DOHH2 (cell line): ENCODE data around the gene KMT2C.
"Not testable (repeated sequence)": the region's sequence is repeated elsewhere in the genome, so short reads cannot be mapped to it uniquely, and the experiment has no call there.

Source experiments
- H3F3A ChIP-seq: fragments of 200-600 bp; sonication (generic), shearing (Covaris generic); 2 replicates; pipeline ENCODE4 v1.6.0; 2016; ENCODE audit warnings: antibody characterized with exemption, mild to moderate bottlenecking; ENCODE audit not compliant: control insufficient read depth, insufficient read depth
- H3K27ac ChIP-seq: fragments of 200-600 bp; sonication (generic); 2 replicates; pipeline ENCODE4 v1.5.1; 2014; ENCODE audit warnings: low read depth, mild to moderate bottlenecking, low read length, moderate library complexity
- H3K27me3 ChIP-seq: fragments of 200-600 bp; sonication (generic); 2 replicates; pipeline ENCODE4 v1.6.1; 2014; ENCODE audit warnings: mild to moderate bottlenecking, low read length, mixed read lengths; ENCODE audit not compliant: control insufficient read depth
- H3K36me3 ChIP-seq: fragments of 200-600 bp; sonication (generic); 2 replicates; pipeline ENCODE4 v1.6.1; 2014; ENCODE audit warnings: mild to moderate bottlenecking, low read length, moderate library complexity, mixed read lengths; ENCODE audit not compliant: control insufficient read depth
- H3K4me1 ChIP-seq: fragments of 200-600 bp; sonication (generic); 2 replicates; pipeline ENCODE4 v1.6.1; 2014; ENCODE audit warnings: mild to moderate bottlenecking, low read length, mixed read lengths; ENCODE audit not compliant: control insufficient read depth
- H3K4me2 ChIP-seq: fragments of 200-600 bp; sonication (generic); 2 replicates; pipeline ENCODE4 v1.6.0; 2014; ENCODE audit warnings: mild to moderate bottlenecking, low read length, moderate library complexity
- H3K4me3 ChIP-seq: fragments of 200-600 bp; sonication (generic); 2 replicates; pipeline ENCODE4 v1.5.1; 2014; ENCODE audit warnings: mild to moderate bottlenecking, low read length, mixed read lengths
- H3K79me2 ChIP-seq: fragments of 200-600 bp; sonication (generic); 2 replicates; pipeline ENCODE4 v1.6.1; 2014; ENCODE audit warnings: mild to moderate bottlenecking, low read length, mixed read lengths; ENCODE audit not compliant: control insufficient read depth
- H3K9me2 ChIP-seq: fragments of 200-600 bp; sonication (generic); replicated peaks from 2 replicates; pipeline ENCODE4 v1.6.1; 2014; ENCODE audit warnings: mild to moderate bottlenecking, low read length, mixed read lengths; ENCODE audit not compliant: control insufficient read depth
- H3K9me3 ChIP-seq: fragments of 200-600 bp; sonication (generic); 2 replicates; pipeline ENCODE4 v1.6.1; 2014; ENCODE audit warnings: antibody characterized with exemption, low read length, mixed read lengths; ENCODE audit not compliant: control insufficient read depth, insufficient read depth
- H4K20me1 ChIP-seq: fragments of 200-600 bp; sonication (generic); 2 replicates; pipeline ENCODE4 v1.6.0; 2014; ENCODE audit warnings: low read depth, mild to moderate bottlenecking, antibody characterized with exemption, low read length, moderate library complexity; ENCODE audit not compliant: control insufficient read depth, insufficient read depth

KMT2C gene

DNA sequence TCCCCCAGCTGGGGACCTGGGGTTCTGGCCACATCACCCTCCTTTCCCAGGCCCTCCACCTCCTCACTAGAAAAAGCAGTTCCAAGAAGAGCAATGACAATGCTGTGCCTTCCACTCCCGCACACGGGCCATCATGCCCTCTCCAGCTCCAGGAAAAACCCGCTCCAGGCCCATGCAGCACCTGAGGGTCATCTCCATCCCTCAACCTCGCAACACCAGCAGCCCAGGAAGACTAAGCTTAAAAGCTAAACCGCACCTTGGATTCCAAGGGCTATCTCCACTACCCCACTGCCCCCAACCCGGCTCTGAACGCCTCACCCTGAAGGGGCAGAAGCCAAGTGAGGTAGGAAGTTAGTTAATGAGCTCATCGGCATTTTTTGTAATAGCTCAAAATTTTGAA is 173.7 kb downstream of the KMT2C start:
- H3K9me2 ChIP-seq, H3K79me2 ChIP-seq, H3K27ac ChIP-seq, H4K20me1 ChIP-seq, H3K27me3 ChIP-seq, H3K4me3 ChIP-seq, H3K9me3 ChIP-seq, H3F3A ChIP-seq, H3K4me1 ChIP-seq, H3K4me2 ChIP-seq: not testable (repeated sequence)
- H3K36me3 ChIP-seq = peaks cover 27% of the 10 kb centered on the region

DNA sequence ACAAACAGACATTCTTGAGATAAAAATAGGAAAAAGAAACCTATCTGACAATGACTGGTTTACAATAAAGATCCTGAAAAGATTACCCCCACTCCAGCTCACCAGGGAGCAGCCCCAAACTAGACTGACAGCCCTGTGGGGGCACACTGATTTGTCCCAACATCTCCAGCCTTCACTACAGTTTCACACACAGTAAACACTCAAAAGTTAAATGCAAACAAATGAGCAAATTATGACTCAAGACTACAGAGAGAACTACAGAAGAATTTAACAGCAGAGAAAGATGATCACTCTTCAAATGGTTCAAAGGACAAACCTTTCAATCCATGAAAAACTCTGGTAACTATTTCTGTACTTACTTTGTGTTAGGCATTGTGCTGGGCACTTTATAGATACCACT is 176.2 kb downstream of the KMT2C start:
- not testable (repeated sequence) for H3K27me3 ChIP-seq, H3K4me3 ChIP-seq, H3K9me2 ChIP-seq, H3K9me3 ChIP-seq, H3K4me2 ChIP-seq, H3F3A ChIP-seq, H4K20me1 ChIP-seq, H3K4me1 ChIP-seq, H3K27ac ChIP-seq
- Histone ChIP-seq H3K79me2 (peaks cover 13% of the 10 kb centered on the region; the same call in 1 of the 2 replicates), H3K36me3 (peaks cover 37% of the 10 kb centered on the region)

DNA sequence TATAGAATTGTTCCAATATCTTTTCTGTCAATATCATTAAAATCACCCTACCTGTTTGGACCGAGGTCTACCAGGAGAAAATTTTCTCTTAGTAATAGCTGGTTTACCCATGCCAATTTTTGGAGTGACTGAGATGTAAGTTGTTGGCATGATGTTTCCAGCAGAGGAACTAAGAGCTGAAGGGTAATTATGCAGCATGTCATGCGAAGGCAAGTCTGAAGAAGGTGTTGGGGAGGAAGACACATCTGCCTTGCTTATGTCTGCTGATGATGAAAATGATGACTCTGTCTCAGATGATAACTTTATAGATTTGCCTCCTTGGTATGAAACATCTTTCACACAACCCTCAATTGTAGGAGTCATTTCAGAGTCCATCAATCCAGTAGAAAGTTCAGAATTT is 188.0 kb downstream of the KMT2C start:
- not testable (repeated sequence) for H3K27ac ChIP-seq, H3K4me1 ChIP-seq, H3K27me3 ChIP-seq, H3K79me2 ChIP-seq, H3K9me3 ChIP-seq, H3F3A ChIP-seq, H4K20me1 ChIP-seq, H3K4me2 ChIP-seq, H3K9me2 ChIP-seq, H3K4me3 ChIP-seq
- peaks cover 38% of the 10 kb centered on the region for H3K36me3 ChIP-seq

DNA sequence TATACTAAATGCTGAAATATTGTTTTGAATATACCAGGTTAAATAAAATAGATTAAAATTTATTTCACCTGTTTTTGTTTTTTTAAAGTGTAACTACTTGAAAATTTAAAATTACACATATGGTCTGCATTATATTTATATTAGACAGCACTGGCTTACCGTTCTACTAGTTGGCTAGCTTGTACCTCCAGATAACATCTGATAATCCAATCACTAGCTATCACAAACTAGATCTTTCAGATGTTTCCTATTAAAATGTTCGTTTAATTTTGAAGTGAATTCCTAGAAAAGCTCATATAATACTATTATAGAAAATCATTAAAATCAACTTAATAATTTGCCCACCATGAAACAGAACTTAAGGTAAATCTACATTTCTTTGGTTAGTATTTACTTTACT is 190.4 kb downstream of the KMT2C start:
- H3K9me3 ChIP-seq, H3K4me3 ChIP-seq, H3F3A ChIP-seq, H3K79me2 ChIP-seq, H3K9me2 ChIP-seq, H3K27me3 ChIP-seq, H4K20me1 ChIP-seq, H3K27ac ChIP-seq, H3K4me2 ChIP-seq, H3K4me1 ChIP-seq: not testable (repeated sequence)
- peaks cover 18% of the 10 kb centered on the region for H3K36me3 ChIP-seq

DNA sequence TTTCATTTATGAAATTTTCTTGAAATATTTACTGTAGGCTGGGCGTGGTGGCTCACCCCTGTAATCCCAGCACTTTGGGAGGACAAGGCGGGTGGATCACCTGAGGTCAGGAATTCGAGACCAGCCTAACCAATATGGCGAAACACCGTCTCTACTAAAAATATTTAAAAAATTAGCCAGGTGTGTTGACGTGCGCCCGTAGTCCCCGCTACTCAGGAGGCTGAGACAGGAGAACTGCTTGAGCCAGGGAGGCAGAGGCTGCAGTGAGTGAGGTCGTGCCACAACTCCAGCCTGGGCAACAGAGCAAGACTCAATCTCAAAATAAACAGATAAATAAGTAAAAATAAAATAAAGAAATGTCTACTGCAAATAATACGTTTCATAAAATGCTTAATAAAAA is 192.3 kb downstream of the KMT2C start:
- not testable (repeated sequence) for H3K27me3 ChIP-seq, H4K20me1 ChIP-seq, H3K27ac ChIP-seq, H3F3A ChIP-seq, H3K4me2 ChIP-seq, H3K9me2 ChIP-seq, H3K9me3 ChIP-seq, H3K4me1 ChIP-seq, H3K4me3 ChIP-seq, H3K79me2 ChIP-seq
- H3K36me3 ChIP-seq = peaks cover 14% of the 10 kb centered on the region

DNA sequence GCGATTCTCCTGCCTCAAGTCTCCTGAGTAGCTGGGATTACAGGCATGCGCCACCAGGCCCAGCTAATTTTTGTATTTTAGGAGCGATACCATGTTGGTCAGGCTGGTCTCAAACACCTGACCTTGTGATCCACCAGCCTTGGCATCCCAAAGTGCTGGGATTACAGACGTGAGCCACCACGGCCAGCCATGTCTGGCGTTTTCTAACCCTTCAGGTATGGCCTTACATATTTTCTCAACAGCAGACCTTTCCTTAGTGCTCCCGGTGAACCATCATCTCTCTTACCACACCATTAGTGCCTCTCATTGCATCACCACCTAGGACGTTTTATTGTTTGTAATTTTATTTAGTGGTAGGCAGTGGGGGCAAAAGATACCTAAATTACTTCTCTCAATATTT is 194.5 kb downstream of the KMT2C start:
- not testable (repeated sequence) for H3K4me2 ChIP-seq, H3K4me3 ChIP-seq, H3K36me3 ChIP-seq, H3K27ac ChIP-seq, H3K27me3 ChIP-seq, H3K9me2 ChIP-seq, H3K79me2 ChIP-seq, H3K4me1 ChIP-seq, H3K9me3 ChIP-seq, H3F3A ChIP-seq, H4K20me1 ChIP-seq

DNA sequence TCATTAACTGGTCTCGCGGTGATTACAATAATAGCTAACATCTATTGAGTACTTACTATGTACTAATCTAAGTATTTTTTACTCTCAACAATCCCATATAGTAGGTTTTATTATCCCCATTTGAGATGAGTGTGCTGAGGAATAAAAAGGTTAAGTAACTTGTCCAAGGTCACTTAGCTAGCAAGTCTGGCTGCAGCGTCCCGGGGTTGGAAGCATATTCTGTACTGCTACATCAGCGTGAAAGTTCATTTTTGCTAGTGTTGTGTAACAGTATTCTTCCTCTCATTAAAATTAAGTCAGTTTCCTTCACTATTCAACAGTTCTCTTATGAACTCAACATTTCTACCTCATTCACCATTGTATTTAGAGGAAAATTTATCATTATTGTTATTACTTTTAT is 199.5 kb downstream of the KMT2C start:
- not testable (repeated sequence) for H3K9me3 ChIP-seq, H3K27ac ChIP-seq, H3K79me2 ChIP-seq, H3K9me2 ChIP-seq, H3K4me3 ChIP-seq, H3K4me2 ChIP-seq, H3K4me1 ChIP-seq, H3F3A ChIP-seq, H4K20me1 ChIP-seq, H3K27me3 ChIP-seq
- H3K36me3 ChIP-seq = peaks cover 26% of the 10 kb centered on the region

DNA sequence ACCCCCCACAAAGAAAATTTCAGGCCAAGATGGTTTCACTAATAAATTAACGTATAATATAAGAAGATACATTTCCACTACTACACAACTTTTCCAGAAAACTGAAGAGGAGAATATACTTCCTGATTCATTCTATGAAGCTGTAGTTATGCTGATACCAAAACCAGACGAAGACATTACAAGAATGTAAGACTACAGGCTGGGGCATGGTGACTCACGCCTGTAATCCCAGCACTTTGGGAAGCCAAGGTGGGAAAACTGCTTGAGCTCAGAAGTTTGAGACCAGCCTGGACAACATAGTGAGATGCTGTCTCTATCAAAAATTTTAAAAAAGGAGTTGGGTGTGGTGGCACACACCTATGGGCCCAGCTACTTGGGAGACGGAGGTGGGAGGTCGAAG is 201.4 kb downstream of the KMT2C start:
- not testable (repeated sequence) for H4K20me1 ChIP-seq, H3K79me2 ChIP-seq, H3K9me3 ChIP-seq, H3K4me3 ChIP-seq, H3K27ac ChIP-seq, H3K9me2 ChIP-seq, H3F3A ChIP-seq, H3K27me3 ChIP-seq, H3K4me1 ChIP-seq, H3K4me2 ChIP-seq
- H3K36me3 ChIP-seq = peaks cover 36% of the 10 kb centered on the region
